GM18867 (cell line): ENCODE results near the gene WASF3.

Experiments used
- ATAC-seq: cut with Tn5 transposase; IDR thresholded peaks from one replicate; pipeline ENCODE4 v1.9.1; 2021; ENCODE audit warnings: mild to moderate bottlenecking, moderate library complexity; ENCODE audit not compliant: unreplicated experiment

Gene WASF3, protein sequence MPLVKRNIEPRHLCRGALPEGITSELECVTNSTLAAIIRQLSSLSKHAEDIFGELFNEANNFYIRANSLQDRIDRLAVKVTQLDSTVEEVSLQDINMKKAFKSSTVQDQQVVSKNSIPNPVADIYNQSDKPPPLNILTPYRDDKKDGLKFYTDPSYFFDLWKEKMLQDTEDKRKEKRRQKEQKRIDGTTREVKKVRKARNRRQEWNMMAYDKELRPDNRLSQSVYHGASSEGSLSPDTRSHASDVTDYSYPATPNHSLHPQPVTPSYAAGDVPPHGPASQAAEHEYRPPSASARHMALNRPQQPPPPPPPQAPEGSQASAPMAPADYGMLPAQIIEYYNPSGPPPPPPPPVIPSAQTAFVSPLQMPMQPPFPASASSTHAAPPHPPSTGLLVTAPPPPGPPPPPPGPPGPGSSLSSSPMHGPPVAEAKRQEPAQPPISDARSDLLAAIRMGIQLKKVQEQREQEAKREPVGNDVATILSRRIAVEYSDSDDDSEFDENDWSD

GRCh38 chr13:26557393-26558073 is at the start of gene WASF3:
TSS of gene WASF3 (plus strand) at chr13:26557683. CDS start at chr13:26642271, 84,588 bp downstream.
- ATAC-seq = peak; percentile 98

GRCh38 chr13:26508885-26509284 is 48.6 kb upstream of the WASF3 start:
- no peak for ATAC-seq

DNA sequence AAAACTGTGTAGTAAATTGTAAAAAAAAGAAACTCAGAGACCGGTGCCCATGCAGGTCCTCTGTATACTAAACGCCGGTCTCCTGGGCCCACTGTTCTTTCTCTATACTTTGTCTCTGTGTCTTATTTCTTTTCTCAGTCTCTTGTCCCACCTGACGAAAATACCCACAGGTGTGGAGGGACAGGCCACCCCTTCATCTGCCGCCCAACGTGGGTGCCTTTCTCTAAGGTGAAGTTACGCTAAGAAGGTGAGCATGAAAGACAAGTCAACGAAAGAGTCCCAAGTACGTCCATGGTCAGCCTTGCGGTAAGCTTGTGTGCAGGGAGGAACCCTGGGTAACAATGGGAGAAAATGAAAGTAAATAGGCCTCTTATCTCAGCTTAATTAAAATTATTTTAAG is 48.0 kb upstream of the WASF3 start:
- ATAC-seq = no peak

DNA sequence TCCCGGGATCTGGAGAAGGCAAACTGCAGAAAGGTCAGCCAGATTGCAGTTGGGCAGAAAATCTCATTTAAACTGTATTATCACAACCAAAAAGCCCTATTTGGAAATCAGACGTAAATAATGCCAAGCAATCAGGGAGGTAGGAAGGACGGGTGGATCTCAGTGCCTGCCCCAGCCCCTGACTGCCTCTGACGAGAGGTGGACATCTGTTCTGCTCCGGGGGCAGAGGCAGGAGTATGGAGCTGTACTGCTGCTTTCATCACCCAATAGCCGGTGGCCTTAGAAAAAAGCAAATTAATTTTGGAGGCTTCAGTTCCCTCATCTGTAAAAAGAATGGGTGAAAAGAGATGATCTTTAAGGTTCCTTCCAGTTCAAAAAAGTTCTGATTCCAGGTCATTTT is 43.6 kb upstream of the WASF3 start:
- no peak for ATAC-seq

GRCh38 chr13:26515721-26516120 is 41.8 kb upstream of the WASF3 start:
- no peak for ATAC-seq

GRCh38 chr13:26517936-26518335 is 39.5 kb upstream of the WASF3 start:
- no peak for ATAC-seq

- no peak for ATAC-seq
Measured at GRCh38 chr13:26518451-26518959, 39.0 kb upstream of the WASF3 start.

DNA sequence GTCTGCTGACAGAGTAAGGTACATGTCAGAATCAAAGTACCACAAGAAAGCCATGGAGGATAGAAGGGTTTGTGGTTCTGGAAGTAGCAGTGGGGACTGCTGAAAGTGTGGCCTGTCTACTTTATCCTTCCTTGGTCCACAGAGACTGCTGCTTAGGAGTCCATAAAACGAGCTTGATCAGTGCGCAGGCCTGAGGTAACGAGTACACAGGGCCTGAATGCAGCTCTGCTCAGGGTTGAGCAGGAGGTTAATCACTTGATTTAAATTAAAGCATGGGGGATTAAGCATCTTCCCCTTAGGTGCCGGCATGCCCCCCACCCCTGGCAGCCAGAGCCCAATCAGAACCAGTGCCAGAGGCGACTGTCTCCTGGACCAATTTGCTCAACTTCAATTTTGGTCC is 34.9 kb upstream of the WASF3 start:
- ATAC-seq = no peak

DNA sequence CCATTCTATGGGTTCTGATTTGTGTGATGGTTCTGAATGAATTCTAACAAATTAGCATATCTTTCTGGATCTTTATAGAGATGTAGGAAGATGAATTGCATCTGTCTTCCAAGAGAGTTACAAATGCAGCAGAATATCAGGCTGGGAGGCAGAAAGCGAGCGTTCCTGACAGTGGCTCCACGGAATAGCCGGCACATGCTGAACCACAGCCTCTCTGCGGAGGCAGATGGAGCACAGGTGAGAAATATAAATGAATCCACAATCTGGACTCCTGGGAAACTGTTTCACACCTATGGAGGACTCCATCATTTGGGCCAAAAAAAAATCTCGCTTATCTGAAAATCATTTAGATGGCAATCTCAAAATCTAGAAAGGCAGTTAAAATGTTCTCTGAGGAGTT is 34.5 kb upstream of the WASF3 start:
- ATAC-seq = no peak

- ATAC-seq = no peak
Measured at GRCh38 chr13:26525528-26525927, 32.0 kb upstream of the WASF3 start.

- ATAC-seq = no peak
Measured at GRCh38 chr13:26526702-26527216, 30.7 kb upstream of the WASF3 start.

GRCh38 chr13:26528527-26528926 is 29.0 kb upstream of the WASF3 start:
- no peak for ATAC-seq

DNA sequence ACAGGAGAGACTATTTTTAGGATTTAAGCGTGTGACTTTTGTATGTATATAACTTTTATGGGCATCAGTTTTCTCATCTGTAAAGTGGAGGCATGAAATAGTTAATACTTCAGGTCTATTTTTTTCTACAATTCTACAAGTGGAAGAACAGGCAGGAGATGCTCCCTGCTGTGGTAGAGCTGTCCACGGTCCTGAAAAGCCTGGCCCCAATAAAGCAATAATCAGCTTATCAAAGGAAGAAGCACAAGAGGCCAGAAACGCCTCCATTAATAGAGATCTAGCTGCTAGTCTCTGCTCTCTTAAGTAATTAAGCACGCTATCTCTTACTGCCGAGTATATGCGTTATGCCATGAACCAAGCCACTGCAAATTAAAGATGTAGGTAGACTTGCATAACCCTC is 28.0 kb upstream of the WASF3 start:
- no peak for ATAC-seq

DNA sequence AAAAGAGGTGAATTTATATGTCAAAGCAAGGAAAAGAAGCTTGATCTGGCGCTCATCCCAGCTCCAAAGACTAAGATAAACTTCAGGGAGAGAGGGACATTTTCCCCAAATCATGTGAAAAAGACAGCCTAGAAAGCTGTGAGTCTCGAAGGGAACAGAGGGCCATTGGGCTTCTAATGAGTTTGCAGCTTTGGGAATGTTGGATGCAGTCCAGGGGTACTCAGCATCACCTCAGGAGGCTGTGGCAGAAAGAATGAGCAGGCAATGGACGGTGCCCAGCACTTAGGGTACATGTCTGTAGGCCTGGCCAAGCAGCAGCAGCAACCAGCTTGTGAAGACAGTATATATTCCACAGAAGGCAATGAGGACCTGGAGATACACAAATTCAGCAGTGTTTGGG is 25.7 kb upstream of the WASF3 start:
- ATAC-seq = no peak

DNA sequence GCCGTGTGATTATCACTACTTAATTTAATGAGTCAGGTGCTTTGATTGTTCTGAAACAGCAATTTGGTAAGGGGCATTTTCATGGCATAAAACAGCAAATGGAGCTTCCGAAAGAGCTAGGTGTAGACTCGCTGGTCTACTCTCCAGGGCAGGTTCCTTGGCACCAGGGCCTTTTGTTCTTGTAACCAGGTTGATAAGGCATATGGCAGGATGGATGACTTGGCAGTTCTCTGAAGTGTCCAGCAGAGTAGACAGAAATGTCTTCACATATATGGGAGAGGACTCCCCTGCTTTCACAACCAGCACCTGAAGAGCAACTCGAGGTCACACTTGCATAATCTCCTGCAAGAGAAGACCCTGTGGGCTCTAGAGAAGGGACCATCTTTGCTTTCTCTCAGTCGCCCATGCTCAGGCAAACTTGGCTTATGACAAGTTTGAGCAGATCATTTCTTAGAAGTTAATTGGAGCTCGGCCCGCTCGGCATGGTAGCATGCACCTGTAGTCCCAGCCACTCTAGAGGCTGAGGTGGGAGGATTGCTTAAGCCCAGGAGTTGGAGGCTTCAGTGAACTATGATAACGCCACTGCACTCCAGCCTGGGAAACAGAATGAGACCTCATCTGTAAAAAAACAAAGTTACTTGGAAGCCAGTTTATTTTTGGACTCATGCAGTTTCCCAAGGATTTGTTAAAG is 23.3 kb upstream of the WASF3 start:
- no peak for ATAC-seq

DNA sequence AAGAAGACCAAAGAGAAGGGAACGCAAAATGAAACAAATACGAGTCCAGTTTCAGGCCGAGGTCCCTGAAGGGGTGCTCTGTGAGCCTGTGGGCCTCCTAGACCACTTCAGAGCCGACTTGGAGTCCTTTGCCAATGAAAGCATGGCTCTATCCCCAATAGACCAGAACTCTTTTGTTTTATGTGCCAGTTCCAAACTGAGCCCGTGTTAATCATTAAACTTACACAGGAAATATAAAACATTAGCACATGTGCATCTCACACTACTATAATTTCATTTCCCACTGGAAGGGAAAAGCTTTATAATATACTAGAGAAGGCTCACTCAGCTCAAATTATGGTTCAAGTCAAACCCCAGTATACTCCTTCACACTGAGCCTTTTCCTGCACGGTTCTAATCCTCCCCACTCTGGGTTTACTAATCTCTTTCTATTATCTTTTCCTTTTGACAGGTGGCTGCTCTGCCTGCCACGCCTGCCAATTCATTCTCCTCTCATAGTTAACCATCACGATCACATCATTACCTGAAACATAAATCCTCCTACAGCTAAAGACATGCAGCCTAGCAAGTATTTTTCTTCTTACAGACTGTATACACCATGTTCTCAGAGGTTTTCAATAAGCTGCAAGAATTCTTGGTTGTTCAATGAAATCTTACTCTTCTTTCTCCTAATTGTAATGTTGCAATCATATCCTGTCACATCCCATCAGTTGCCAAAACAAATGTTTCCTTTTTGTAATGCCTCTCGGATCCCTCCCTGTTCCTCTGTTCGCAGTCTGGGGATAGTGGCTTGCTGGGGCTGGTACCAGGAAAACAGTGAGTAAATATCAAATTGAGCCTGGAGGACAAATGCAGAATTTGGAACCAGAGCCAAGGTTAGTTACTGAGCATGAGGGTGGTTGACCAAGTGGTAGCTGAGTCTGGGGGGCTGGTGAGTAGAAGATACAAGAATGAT is 18.8 kb upstream of the WASF3 start:
- ATAC-seq = no peak

DNA sequence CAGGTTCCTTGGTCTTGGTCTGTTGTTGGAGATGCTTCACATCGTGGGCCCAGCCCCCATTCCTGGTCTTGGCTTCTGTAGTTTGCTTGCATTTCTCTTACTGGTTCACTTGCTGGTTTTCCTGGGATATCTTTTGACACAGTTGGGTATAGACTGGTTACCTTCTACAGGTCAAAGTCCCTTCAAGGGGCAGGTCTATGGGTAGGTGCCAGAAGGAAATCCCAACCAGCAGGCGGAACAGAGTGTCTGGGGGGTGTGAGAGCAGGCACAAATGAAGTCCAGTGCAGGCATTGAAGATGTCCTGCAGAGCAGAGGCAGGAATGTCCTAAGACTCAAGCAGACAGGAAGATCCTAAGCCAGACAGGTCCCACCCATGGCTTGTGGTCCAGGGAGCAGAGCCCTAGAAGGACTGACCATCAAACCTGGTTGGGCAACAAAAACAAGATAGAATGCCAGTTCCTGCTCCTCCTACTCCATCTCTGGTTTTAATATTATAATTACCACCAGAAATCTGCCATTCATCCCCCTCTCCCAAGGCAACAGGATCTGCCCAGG is 17.7 kb upstream of the WASF3 start:
- ATAC-seq = no peak

- no peak for ATAC-seq
Measured at GRCh38 chr13:26540334-26540733, 17.1 kb upstream of the WASF3 start.

GRCh38 chr13:26541041-26541440 is 16.4 kb upstream of the WASF3 start:
- no peak for ATAC-seq
